SJSA1 (cell line): Measurements from ENCODE around the gene UROS. TPM values are rescaled to one million over a fixed set of nuclear protein-coding genes. Genes with fewer than 3 reads are reported as not detected.
A peak's percentile ranks its signal among the peaks of the same experiment; 100 is the strongest.

Source experiments
- DNase-seq, 2 experiments: peaks; one replicate each; pipeline ENCODE4 v3.0.0-alpha.2; 2015 to 2020; ENCODE audit warnings: low spot score in 2 of 2, low read depth in 1 of 2
- H3K27ac ChIP-seq: fragments of 250-450 bp; sonication (Bioruptor Pico); 2 replicates; pipeline ENCODE4 v1.5.1; 2020; ENCODE audit warnings: mild to moderate bottlenecking, moderate library complexity
- H3K27me3 ChIP-seq: fragments of 250-450 bp; sonication (Bioruptor Pico); replicated peaks from 2 replicates; pipeline ENCODE4 v1.5.1; 2020; ENCODE audit warnings: mild to moderate bottlenecking, moderate library complexity
- H3K36me3 ChIP-seq: fragments of 250-450 bp; sonication (Bioruptor Pico); 2 replicates; pipeline ENCODE4 v1.5.1; 2020; ENCODE audit warnings: mild to moderate bottlenecking
- H3K4me1 ChIP-seq: fragments of 250-450 bp; sonication (Bioruptor Pico); replicated peaks from 2 replicates; pipeline ENCODE4 v1.6.1; 2021; ENCODE audit warnings: mild to moderate bottlenecking
- H3K4me3 ChIP-seq: fragments of 250-450 bp; sonication (Bioruptor Pico); 2 replicates; pipeline ENCODE4 v1.5.1; 2020; ENCODE audit warnings: mild to moderate bottlenecking
- H3K9me3 ChIP-seq: fragments of 250-450 bp; sonication (Bioruptor Pico); replicated peaks from 2 replicates; pipeline ENCODE4 v1.5.1; 2020; ENCODE audit warnings: mild to moderate bottlenecking
- total RNA-seq: library from RNA; depleted of rRNA; stranded (reverse); fragments of >200 nt; shearing (Covaris generic); gene quantifications from 2 replicates; pipeline ENCODE4 v1.2.3, GENCODE V29; 2014

Gene UROS
- total RNA-seq, 1 experiment from 2014 or later: 93.6 TPM

DNA sequence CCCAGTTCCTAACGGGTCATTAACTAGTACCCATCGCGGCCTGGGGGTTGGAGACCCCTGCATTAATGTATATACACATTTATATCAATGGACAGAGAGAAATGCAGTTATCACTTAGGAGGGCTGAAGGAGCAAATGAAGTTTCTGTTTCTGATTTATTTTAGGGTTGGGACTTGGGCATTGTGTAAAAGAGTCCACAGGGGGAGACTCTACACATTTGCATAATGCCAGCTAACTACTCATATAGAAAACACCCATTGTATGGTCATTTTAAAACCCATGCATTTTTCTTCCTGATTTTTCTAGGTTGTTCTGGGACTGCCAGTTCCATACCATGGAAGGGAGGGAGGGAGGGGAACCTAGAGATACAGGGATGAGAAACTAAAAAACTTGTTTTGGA lies 23.8 kb upstream of the UROS start:
- no peak for DNase-seq
- H3K27me3 ChIP-seq: no peaks in the 10 kb centered on the region
- H3K4me1 ChIP-seq: no peaks in the 10 kb centered on the region
- no peaks in the 10 kb centered on the region for H3K9me3 ChIP-seq
- no peak overlapping the region for H3K4me3 ChIP-seq
- no peak overlapping the region for H3K27ac ChIP-seq
- H3K36me3 ChIP-seq: peaks cover 20% of the 10 kb centered on the region

DNA sequence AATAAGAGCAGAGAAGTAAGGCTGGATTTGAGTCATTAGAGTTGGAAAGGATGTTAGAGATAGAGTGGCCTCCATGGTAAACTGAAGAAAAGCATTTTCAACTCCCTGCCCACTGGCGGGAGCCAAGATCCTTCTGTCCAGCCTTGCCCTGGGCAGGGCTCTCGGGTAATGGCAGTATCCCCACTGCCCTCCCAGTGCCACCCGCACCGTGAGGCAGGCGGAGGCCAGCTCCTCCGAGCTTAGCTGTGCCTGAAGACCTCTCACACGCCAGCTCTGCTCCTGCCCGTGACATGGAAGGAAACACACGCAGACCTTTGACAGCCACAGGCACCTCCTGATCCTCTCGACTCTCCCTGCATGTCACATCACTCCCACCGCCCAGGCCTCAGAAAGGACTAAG lies 22.6 kb upstream of the UROS start:
- Histone ChIP-seq H3K4me1 (peaks cover 8% of the 10 kb centered on the region), H3K36me3 (peaks cover 22% of the 10 kb centered on the region), H3K27ac (no peak overlapping the region), H3K4me3 (no peak overlapping the region), H3K27me3 (no peaks in the 10 kb centered on the region), H3K9me3 (no peaks in the 10 kb centered on the region)
- no peak for DNase-seq

DNA sequence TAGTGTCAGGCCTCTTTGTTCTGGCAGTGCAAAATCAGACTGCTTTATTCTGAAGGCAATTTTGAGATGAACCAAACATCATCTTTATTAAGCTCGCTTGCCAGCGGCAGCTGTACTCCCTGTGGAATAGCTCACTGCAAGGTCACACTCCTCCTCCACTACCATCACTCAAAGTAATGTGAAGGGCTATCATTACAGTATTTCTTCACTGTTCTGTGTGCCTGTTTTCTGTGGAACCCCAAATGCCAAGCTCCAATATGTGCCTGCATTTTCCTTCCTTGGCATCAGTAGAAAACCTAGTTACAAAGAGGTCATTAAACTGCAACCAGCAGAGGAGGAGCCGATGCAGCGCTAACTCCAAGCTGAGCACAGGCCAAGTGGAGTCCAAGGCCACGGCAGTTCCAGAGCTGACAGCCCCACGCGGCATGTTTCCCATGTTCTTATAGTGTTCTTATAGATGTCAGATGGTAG lies 21.7 kb upstream of the UROS start:
- H3K4me1 ChIP-seq: peaks cover 12% of the 10 kb centered on the region
- H3K9me3 ChIP-seq: no peaks in the 10 kb centered on the region
- no peak overlapping the region for H3K27ac ChIP-seq
- no peaks in the 10 kb centered on the region for H3K27me3 ChIP-seq
- H3K36me3 ChIP-seq: peaks cover 28% of the 10 kb centered on the region
- H3K4me3 ChIP-seq: no peak overlapping the region
- no peak for DNase-seq

DNA sequence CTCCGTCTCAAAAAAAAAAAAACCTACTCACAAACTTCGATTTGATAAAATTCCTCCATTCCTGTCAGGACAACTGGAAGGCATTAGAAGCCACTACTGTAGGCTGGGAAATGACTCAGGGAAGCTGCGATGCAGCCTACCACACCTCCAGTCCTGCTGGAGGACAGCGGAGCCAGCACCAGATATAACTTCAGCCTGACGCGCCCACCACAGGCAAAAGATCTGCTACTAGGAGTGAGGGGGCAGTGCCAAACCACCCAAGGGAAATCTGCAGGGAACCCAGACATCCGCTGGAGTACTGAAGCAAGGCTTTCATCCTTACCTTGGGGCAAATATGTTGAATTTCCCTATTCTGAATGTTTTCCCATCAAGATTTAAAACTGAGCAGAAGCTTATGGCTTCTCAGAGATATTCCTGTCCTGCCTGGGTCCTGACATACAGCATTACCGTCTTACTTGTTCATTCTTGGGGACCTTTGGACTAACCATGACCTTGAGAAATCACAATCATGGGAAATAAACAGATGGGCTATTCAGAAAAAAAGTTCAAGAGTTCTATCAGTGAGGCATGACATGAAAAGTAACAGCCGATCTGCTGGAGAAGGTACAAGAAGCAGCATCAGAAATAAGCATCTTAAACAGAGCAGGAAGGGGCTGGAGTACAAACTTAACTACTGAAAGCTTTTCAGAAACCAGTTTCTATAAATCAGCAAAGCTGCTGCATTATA lies 20.7 kb upstream of the UROS start:
- no peaks in the 10 kb centered on the region for H3K9me3 ChIP-seq
- no peak overlapping the region for H3K27ac ChIP-seq
- no peak for DNase-seq

DNA sequence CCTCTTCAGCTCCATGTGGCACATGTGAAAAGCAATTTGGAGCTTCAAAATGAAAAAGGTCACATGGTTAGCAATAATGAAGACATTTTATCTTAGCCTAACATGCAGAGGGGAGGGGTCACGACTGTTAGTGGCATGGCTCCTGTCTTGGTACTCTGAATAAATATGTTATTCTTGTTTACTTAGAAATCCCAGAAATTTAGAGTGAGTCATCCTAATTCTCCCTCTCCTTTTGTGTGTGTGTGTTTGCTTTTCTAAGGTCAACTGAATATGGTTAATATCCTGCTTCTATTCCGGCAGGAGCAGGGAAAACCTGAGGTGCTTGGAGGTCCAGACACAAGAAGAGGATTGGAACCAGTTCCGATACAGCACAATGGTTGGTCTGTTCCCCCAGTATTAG lies 17.9 kb upstream of the UROS start:
- Histone ChIP-seq H3K36me3 (peaks cover 59% of the 10 kb centered on the region), H3K9me3 (no peaks in the 10 kb centered on the region), H3K4me3 (no peak overlapping the region), H3K27ac (peak overlapping the region; percentile 8; the same call in 1 of the 2 replicates), H3K4me1 (peaks cover 12% of the 10 kb centered on the region), H3K27me3 (no peaks in the 10 kb centered on the region)
- peak in 1 of 2 experiments; percentile 37 for DNase-seq

More for the DNA sequence above, 20.7 kb upstream of the UROS start:
- Histone ChIP-seq H3K4me3 (no peak overlapping the region), H3K36me3 (peaks cover 33% of the 10 kb centered on the region), H3K27me3 (no peaks in the 10 kb centered on the region), H3K4me1 (peaks cover 12% of the 10 kb centered on the region)

DNA sequence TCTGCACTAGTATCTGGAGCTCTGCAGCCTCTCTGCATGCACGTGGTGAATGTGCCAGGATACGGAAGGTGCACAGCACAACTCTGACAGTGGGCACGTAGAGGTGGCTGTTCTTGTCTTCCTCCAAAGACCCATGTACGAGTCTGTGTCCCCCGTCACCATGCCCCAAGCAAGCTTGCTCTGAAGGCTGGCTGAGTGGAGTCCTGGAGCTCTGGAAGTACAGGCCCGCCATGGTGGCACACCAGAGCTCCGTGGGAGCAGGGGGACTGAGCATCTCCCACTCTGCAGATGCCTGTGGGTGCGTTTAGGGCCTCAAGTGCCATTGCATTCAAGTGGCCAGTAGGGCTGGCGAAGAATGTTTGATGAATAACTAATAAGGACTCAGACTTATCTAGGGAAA lies 17.3 kb upstream of the UROS start:
- Histone ChIP-seq H3K27me3 (no peaks in the 10 kb centered on the region), H3K4me3 (no peak overlapping the region), H3K27ac (no peak overlapping the region; the same call in 1 of the 2 replicates), H3K9me3 (no peaks in the 10 kb centered on the region), H3K36me3 (peaks cover 62% of the 10 kb centered on the region), H3K4me1 (peaks cover 12% of the 10 kb centered on the region)
- no peak for DNase-seq

GRCh38 chr10:125838802-125839575 lies 15.9 kb upstream of the UROS start:
- no peak for DNase-seq
- Histone ChIP-seq H3K4me1 (peaks cover 12% of the 10 kb centered on the region), H3K27ac (no peak overlapping the region), H3K36me3 (peaks cover 72% of the 10 kb centered on the region), H3K9me3 (no peaks in the 10 kb centered on the region), H3K27me3 (no peaks in the 10 kb centered on the region), H3K4me3 (no peak overlapping the region)

- no peaks in the 10 kb centered on the region for H3K9me3 ChIP-seq
- no peak overlapping the region for H3K27ac ChIP-seq
- no peak for DNase-seq
- H3K4me1 ChIP-seq: peaks cover 12% of the 10 kb centered on the region
- peaks cover 91% of the 10 kb centered on the region for H3K36me3 ChIP-seq
- no peak overlapping the region for H3K4me3 ChIP-seq
- H3K27me3 ChIP-seq: no peaks in the 10 kb centered on the region
Observed at GRCh38 chr10:125836746-125837145, 13.7 kb upstream of the UROS start.

- H3K4me1 ChIP-seq: peaks cover 10% of the 10 kb centered on the region
- H3K9me3 ChIP-seq: no peaks in the 10 kb centered on the region
- no peak for DNase-seq
- H3K27ac ChIP-seq: no peak overlapping the region
- no peaks in the 10 kb centered on the region for H3K27me3 ChIP-seq
- H3K36me3 ChIP-seq: peaks cover 92% of the 10 kb centered on the region
- H3K4me3 ChIP-seq: no peak overlapping the region
Observed at GRCh38 chr10:125828311-125828710, 5.3 kb upstream of the UROS start.

DNA sequence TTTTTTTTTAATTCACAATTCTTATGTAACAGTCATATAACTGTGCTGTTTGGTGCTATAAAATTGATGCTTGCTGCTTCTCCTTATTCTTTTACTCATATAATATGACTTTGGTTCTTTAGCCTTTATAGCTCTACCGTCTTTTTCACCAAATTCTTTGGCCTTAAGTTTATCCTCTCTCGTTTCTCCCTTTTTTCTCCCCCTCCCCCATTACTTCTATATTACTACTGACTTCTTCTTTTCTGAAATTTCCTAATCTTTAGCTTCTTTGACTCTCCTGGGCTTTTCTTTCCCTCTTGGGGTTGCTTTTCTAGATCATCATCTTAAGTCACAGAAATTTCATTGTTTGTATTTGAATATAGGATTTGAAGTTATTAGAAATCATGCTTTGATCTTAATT lies 4.1 kb upstream of the UROS start:
- no peaks in the 10 kb centered on the region for H3K9me3 ChIP-seq
- H3K4me3 ChIP-seq: no peak overlapping the region
- H3K27me3 ChIP-seq: no peaks in the 10 kb centered on the region
- peaks cover 84% of the 10 kb centered on the region for H3K36me3 ChIP-seq
- no peak for DNase-seq
- peaks cover 13% of the 10 kb centered on the region for H3K4me1 ChIP-seq
- H3K27ac ChIP-seq: no peak overlapping the region

DNA sequence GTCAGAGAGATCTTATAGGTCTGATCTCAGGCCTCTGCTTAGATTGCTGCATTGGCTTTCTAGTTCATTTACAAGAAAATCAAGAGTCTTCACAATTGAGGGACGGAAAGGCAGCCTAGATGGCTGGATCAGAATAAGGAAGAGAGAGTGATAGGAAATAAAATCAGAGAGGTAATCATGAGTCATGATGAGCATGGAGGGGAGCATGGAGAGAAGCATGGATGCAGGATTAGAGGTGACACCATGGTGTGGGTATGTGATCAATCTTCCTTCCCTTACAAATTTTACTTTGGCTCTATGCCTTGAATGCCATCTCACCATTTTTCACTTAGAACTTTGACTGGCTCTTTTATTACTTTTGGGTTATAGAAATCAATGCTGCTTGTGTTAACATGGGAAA lies 1.7 kb upstream of the UROS start:
- Histone ChIP-seq H3K27me3 (no peaks in the 10 kb centered on the region), H3K9me3 (no peaks in the 10 kb centered on the region), H3K27ac (0 out of 2 replicates have a peak overlapping the region, but pooled peaks have one; percentile 1), H3K4me1 (peaks cover 15% of the 10 kb centered on the region), H3K4me3 (peak overlapping the region; percentile 96), H3K36me3 (peaks cover 60% of the 10 kb centered on the region)
- no peak for DNase-seq

- peak in 1 of 2 experiments; percentile 18 for DNase-seq
- H3K27me3 ChIP-seq: no peaks in the 10 kb centered on the region
- no peaks in the 10 kb centered on the region for H3K9me3 ChIP-seq
- peak overlapping the region; percentile 96 for H3K4me3 ChIP-seq
- peaks cover 50% of the 10 kb centered on the region for H3K36me3 ChIP-seq
- peak overlapping the region; percentile 98 for H3K27ac ChIP-seq
- peaks cover 15% of the 10 kb centered on the region for H3K4me1 ChIP-seq
Observed at GRCh38 chr10:125823663-125824251, 699 bp upstream of the UROS start.

DNA sequence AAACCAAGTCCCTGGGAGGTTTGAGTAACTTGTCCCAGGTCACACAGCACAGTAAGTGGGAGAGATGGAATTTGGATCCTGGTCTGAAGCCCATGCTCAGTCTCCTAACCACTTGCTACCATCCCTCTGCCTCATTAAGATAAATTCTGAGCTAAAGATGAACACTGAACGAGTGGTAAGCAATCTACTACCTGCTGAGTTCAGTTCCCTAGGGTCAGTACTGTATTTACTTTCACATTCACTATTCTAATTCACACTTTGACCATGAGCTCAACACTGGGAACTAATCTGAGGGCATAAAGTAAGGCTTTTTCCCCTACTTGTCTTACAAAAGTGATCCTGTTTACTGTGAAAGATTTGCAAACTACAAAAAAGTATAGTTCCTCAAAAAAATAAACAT lies 2.4 kb downstream of the UROS start:
- Histone ChIP-seq H3K27me3 (no peaks in the 10 kb centered on the region), H3K27ac (no peak overlapping the region), H3K36me3 (peaks cover 24% of the 10 kb centered on the region), H3K4me3 (no peak overlapping the region), H3K4me1 (peaks cover 15% of the 10 kb centered on the region), H3K9me3 (no peaks in the 10 kb centered on the region)
- no peak for DNase-seq
